HFFc6 (cell line): Measurements from ENCODE around the gene FAM184B. TPM values are rescaled to one million over a fixed set of nuclear protein-coding genes. Genes with fewer than 3 reads are reported as not detected.
A peak's percentile ranks its signal among the peaks of the same experiment; 100 is the strongest.

ENCODE experiments used
- DNase-seq: peaks from one replicate; pipeline ENCODE4 v3.0.0-alpha.2; 2018
- H3K27ac Mint-ChIP-seq: 2 replicates; pipeline ENCODE4 v1.8.0; 2020; ENCODE audit warnings: mild to moderate bottlenecking, mixed read lengths
- H3K27me3 Mint-ChIP-seq: 2 replicates; pipeline ENCODE4 v1.8.0; 2021; ENCODE audit warnings: mild to moderate bottlenecking, moderate library complexity, mixed read lengths; ENCODE audit not compliant: insufficient read depth
- H3K36me3 Mint-ChIP-seq: 2 replicates; pipeline ENCODE4 v1.8.0; 2021; ENCODE audit warnings: low read depth, mixed read lengths
- H3K4me1 Mint-ChIP-seq: 2 replicates; pipeline ENCODE4 v1.8.0; 2020; ENCODE audit warnings: low read depth, mixed read lengths
- H3K4me3 Mint-ChIP-seq: 2 replicates; pipeline ENCODE4 v1.8.0; 2020; ENCODE audit warnings: mild to moderate bottlenecking, moderate library complexity, mixed read lengths
- H3K9me3 Mint-ChIP-seq: 2 replicates; pipeline ENCODE4 v1.8.0; 2020; ENCODE audit warnings: mild to moderate bottlenecking, mixed read lengths
- CTCF ChIP-seq: fragments of 200-600 bp; sonication (generic); IDR thresholded peaks from 2 replicates; pipeline ENCODE4 v1.5.0; 2021; ENCODE audit warnings: antibody characterized with exemption, mild to moderate bottlenecking
- total RNA-seq, 6 experiments: library from RNA; stranded (reverse); fragmentation: NEBNext Ultra II Directional; extraction: Animal tissue kit (Norgen Biotek cat#: 25700); gene quantifications; 2 replicates in 1 of 6; 3 replicates in 5 of 6; pipeline ENCODE4 v1.2.3, GENCODE V29; 2021

Gene FAM184B
- total RNA-seq, 6 experiments from 2014 or later, result 0.02 to 0.05 TPM; not detected in 4

GRCh38 chr4:17636696-17637622 lies 144.5 kb downstream of the FAM184B start:
- Mint-ChIP-seq H3K36me3 (peaks cover 15% of the 10 kb centered on the region; the same call in 1 of the 2 replicates), H3K9me3 (no peaks in the 10 kb centered on the region), H3K27me3 (no peaks in the 10 kb centered on the region), H3K4me1 (no peaks in the 10 kb centered on the region), H3K27ac (no peak overlapping the region; the same call in 1 of the 2 replicates), H3K4me3 (no peak overlapping the region)
- peak; percentile 59 for DNase-seq
- TF ChIP-seq CTCF, result peak; percentile 97

- Mint-ChIP-seq H3K4me1 (no peaks in the 10 kb centered on the region), H3K36me3 (peaks cover 15% of the 10 kb centered on the region; the same call in 1 of the 2 replicates), H3K27me3 (no peaks in the 10 kb centered on the region), H3K4me3 (no peak overlapping the region), H3K27ac (no peak overlapping the region; the same call in 1 of the 2 replicates), H3K9me3 (no peaks in the 10 kb centered on the region)
- no peak for TF ChIP-seq CTCF
- no peak for DNase-seq
Observed at GRCh38 chr4:17636341-17636695, 145.1 kb downstream of the FAM184B start.

GRCh38 chr4:17635056-17635455 lies 146.4 kb downstream of the FAM184B start:
- H3K27ac Mint-ChIP-seq, result no peak overlapping the region
- DNase-seq, result no peak
- no peak overlapping the region for H3K4me3 Mint-ChIP-seq
- no peaks in the 10 kb centered on the region for H3K9me3 Mint-ChIP-seq
- H3K36me3 Mint-ChIP-seq, result peaks cover 15% of the 10 kb centered on the region; the same call in 1 of the 2 replicates
- no peaks in the 10 kb centered on the region for H3K27me3 Mint-ChIP-seq
- H3K4me1 Mint-ChIP-seq, result no peaks in the 10 kb centered on the region
- TF ChIP-seq CTCF, result no peak

- Mint-ChIP-seq H3K9me3 (no peaks in the 10 kb centered on the region), H3K27me3 (no peaks in the 10 kb centered on the region; the same call in 1 of the 2 replicates), H3K4me1 (no peaks in the 10 kb centered on the region), H3K36me3 (peaks cover 16% of the 10 kb centered on the region; the same call in 1 of the 2 replicates), H3K27ac (no peak overlapping the region), H3K4me3 (no peak overlapping the region)
- TF ChIP-seq CTCF, result no peak
- DNase-seq, result no peak
Observed at GRCh38 chr4:17633600-17633999, 147.8 kb downstream of the FAM184B start.

- DNase-seq, result no peak
- Mint-ChIP-seq H3K36me3 (peaks cover 41% of the 10 kb centered on the region), H3K27me3 (no peaks in the 10 kb centered on the region; the same call in 1 of the 2 replicates), H3K9me3 (no peaks in the 10 kb centered on the region), H3K4me3 (no peak overlapping the region), H3K27ac (no peak overlapping the region), H3K4me1 (no peaks in the 10 kb centered on the region)
- no peak for TF ChIP-seq CTCF
Observed at GRCh38 chr4:17630228-17630627, 151.2 kb downstream of the FAM184B start.
